Tibial nerve (tissue), 4 donors: ENCODE results near the gene GRM7. TPM values are rescaled to one million over a fixed set of nuclear protein-coding genes. Genes with fewer than 3 reads are reported as not detected.

Experiments
- DNase-seq, 2 donors: peaks; one replicate each; pipeline ENCODE4 v3.0.0-alpha.2; 2019; ENCODE audit warnings: low spot score in 2 of 2
- H3K27ac ChIP-seq, 4 donors: fragments of 200-600 bp; sonication (generic) in 3 of 4; one replicate each; pipeline ENCODE4 v1.5.1; 2017 to 2019; ENCODE audit warnings: mild to moderate bottlenecking in 1 of 4
- H3K27me3 ChIP-seq, 2 donors: fragments of 200-600 bp; sonication (generic) in 1 of 2; one replicate each; pipeline versions ENCODE4 v1.5.1 to v1.6.0; 2017 to 2019
- H3K36me3 ChIP-seq, 3 donors: fragments of 200-600 bp; sonication (generic); one replicate each; pipeline ENCODE4 v1.5.1; 2018 to 2019
- H3K4me1 ChIP-seq, 4 donors: fragments of 200-600 bp; sonication (generic) in 3 of 4; one replicate each; pipeline ENCODE4 v1.5.1; 2017 to 2019
- H3K4me3 ChIP-seq, 4 donors: fragments of 200-600 bp; sonication (generic) in 3 of 4; one replicate each; pipeline ENCODE4 v1.5.1; 2017 to 2019; ENCODE audit warnings: mild to moderate bottlenecking in 1 of 4, moderate library complexity in 1 of 4
- H3K9me3 ChIP-seq, 4 donors: fragments of 200-600 bp; sonication (generic) in 3 of 4; one replicate each; pipeline ENCODE4 v1.5.1; 2017 to 2019
- CTCF ChIP-seq, 5 experiments: fragments of 200-600 bp in 3 of 5; fragments of 450-650 bp in 2 of 5; sonication (generic) in 3 of 5; IDR thresholded peaks; one replicate each; pipeline ENCODE4 v1.5.1; 2016 to 2019; ENCODE audit warnings: antibody characterized with exemption in 5 of 5, mild to moderate bottlenecking in 3 of 5, moderate library complexity in 2 of 5
- EP300 ChIP-seq, 2 donors: sonication (generic); formaldehyde crosslinking; IDR thresholded peaks; one replicate each; pipeline ENCODE4 v1.6.1; 2017; ENCODE audit warnings: antibody characterized with exemption in 2 of 2, mild to moderate bottlenecking in 1 of 2
- POLR2A ChIP-seq, 2 donors: fragments of 450-650 bp; IDR thresholded peaks; one replicate each; pipeline ENCODE4 v1.6.1; 2017; ENCODE audit warnings: antibody characterized with exemption in 2 of 2, mild to moderate bottlenecking in 2 of 2, moderate library complexity in 2 of 2
- WGBS, 2 donors: methylation state at CpG; one replicate each; pipeline ENCODE4 v1.1.5; 2018; 5-methylcytosine and 5-hydroxymethylcytosine counted together
- total RNA-seq, 4 donors: library from RNA; depleted of rRNA; stranded (reverse); fragments of >200 nt; gene quantifications; one replicate each; pipeline ENCODE4 v1.1.0, GENCODE V29; 2016

GRM7 gene
- total RNA-seq, 4 donors from 2014 or later, result 0.22 to 0.84 TPM; not detected in 2

- Histone ChIP-seq H3K9me3 (no peaks in the 10 kb centered on the region), H3K27me3 (no peaks in the 10 kb centered on the region), H3K4me3 (no peak overlapping the region), H3K36me3 (no peaks in the 10 kb centered on the region), H3K4me1 (no peaks in the 10 kb centered on the region), H3K27ac (no peak overlapping the region)
- DNase-seq, result no peak
- 42 to 45% methylated on average over 4 of the region's 4 CpGs for WGBS, 2 donors
- TF ChIP-seq POLR2A (IDR thresholded peaks at IDR 0.05), result no peak
- TF ChIP-seq EP300 (IDR thresholded peaks at IDR 0.05), result no peak
- TF ChIP-seq CTCF (IDR thresholded peaks at IDR 0.05), result peak in 2 of 5 experiments; percentile 10 to 33
These were observed 685.3 kb downstream of the GRM7 start for GRCh38 chr3:7546253-7546652.

GRCh38 chr3:7547826-7548225, 686.9 kb downstream of the GRM7 start:
- H3K36me3 ChIP-seq, result no peaks in the 10 kb centered on the region
- no peak for DNase-seq
- H3K4me1 ChIP-seq, result no peaks in the 10 kb centered on the region
- H3K4me3 ChIP-seq, result no peak overlapping the region
- H3K27me3 ChIP-seq, result no peaks in the 10 kb centered on the region
- no peak for TF ChIP-seq POLR2A (IDR thresholded peaks at IDR 0.05)
- no peak for TF ChIP-seq EP300 (IDR thresholded peaks at IDR 0.05)
- TF ChIP-seq CTCF (IDR thresholded peaks at IDR 0.05), result no peak
- no peak overlapping the region for H3K27ac ChIP-seq
- 60 to 85% methylated on average over 1 of the region's 1 CpG for WGBS, 2 donors
- peaks cover 0 to 13% (median 3%) of the 10 kb centered on the region in 4 donors for H3K9me3 ChIP-seq

GRCh38 chr3:7562892-7563291, 702.0 kb downstream of the GRM7 start:
- TF ChIP-seq CTCF (IDR thresholded peaks at IDR 0.05) (no peak), POLR2A (IDR thresholded peaks at IDR 0.05) (no peak), EP300 (IDR thresholded peaks at IDR 0.05) (no peak)
- H3K36me3 ChIP-seq, result no peaks in the 10 kb centered on the region
- no peaks in the 10 kb centered on the region for H3K27me3 ChIP-seq
- H3K9me3 ChIP-seq, result no peaks in the 10 kb centered on the region
- no peak overlapping the region for H3K4me3 ChIP-seq
- no peak overlapping the region for H3K27ac ChIP-seq
- H3K4me1 ChIP-seq, result no peaks in the 10 kb centered on the region
- 48 to 92% methylated on average over 1 of the region's 1 CpG for WGBS, 2 donors
- no peak for DNase-seq

GRCh38 chr3:7565574-7565973, 704.7 kb downstream of the GRM7 start:
- peaks cover 0 to 11% (median 0%) of the 10 kb centered on the region in 4 donors for H3K9me3 ChIP-seq
- no peaks in the 10 kb centered on the region for H3K27me3 ChIP-seq
- WGBS, 2 donors, result 70 to 82% methylated on average over 2 of the region's 2 CpGs
- no peaks in the 10 kb centered on the region for H3K4me1 ChIP-seq
- no peak overlapping the region for H3K27ac ChIP-seq
- no peaks in the 10 kb centered on the region for H3K36me3 ChIP-seq
- H3K4me3 ChIP-seq, result no peak overlapping the region
- no peak for DNase-seq
- TF ChIP-seq CTCF (IDR thresholded peaks at IDR 0.05) (no peak), EP300 (IDR thresholded peaks at IDR 0.05) (no peak), POLR2A (IDR thresholded peaks at IDR 0.05) (no peak)

- no peak for TF ChIP-seq CTCF (IDR thresholded peaks at IDR 0.05)
- no peak for TF ChIP-seq EP300 (IDR thresholded peaks at IDR 0.05)
- DNase-seq, result no peak
- no peaks in the 10 kb centered on the region for H3K4me1 ChIP-seq
- H3K27me3 ChIP-seq, result no peaks in the 10 kb centered on the region
- H3K9me3 ChIP-seq, result peaks cover 0 to 26% (median 0%) of the 10 kb centered on the region in 4 donors
- H3K4me3 ChIP-seq, result no peak overlapping the region
- no peak overlapping the region for H3K27ac ChIP-seq
- no peaks in the 10 kb centered on the region for H3K36me3 ChIP-seq
These were observed 706.2 kb downstream of the GRM7 start for GRCh38 chr3:7567160-7567559.
